Fibroblast of skin of scalp (primary cell): ENCODE data around the gene KRT85.
"Not testable (repeated sequence)": the region's sequence is repeated elsewhere in the genome, so short reads cannot be mapped to it uniquely, and the experiment has no call there.

ENCODE experiments used
- DNase-seq: peaks from one replicate; pipeline ENCODE4 v3.0.0-alpha.2; 2013

Gene KRT85

GRCh38 chr12:52323416-52324152 lies 43.7 kb downstream of the KRT85 start:
- DNase-seq, result no peak

- no peak for DNase-seq
Observed at GRCh38 chr12:52323001-52323400, 44.3 kb downstream of the KRT85 start.

- DNase-seq, result no peak
Observed at GRCh38 chr12:52322069-52322468, 45.2 kb downstream of the KRT85 start.

- no peak for DNase-seq
Observed at GRCh38 chr12:52321418-52321817, 45.9 kb downstream of the KRT85 start.

- DNase-seq, result no peak
Observed at GRCh38 chr12:52320784-52321400, 46.4 kb downstream of the KRT85 start, which contains the start of gene KRT83. Gene KRT83 (minus strand): TSS chr12:52321398. CDS start chr12:52321335, 63 bp downstream.

- DNase-seq, result no peak
Observed at GRCh38 chr12:52319097-52319496, 48.2 kb downstream of the KRT85 start.

- no peak for DNase-seq
Observed at GRCh38 chr12:52318241-52318990, 48.9 kb downstream of the KRT85 start.

- DNase-seq, result no peak
Observed at GRCh38 chr12:52317468-52318052, 49.7 kb downstream of the KRT85 start.

GRCh38 chr12:52316701-52317100 lies 50.6 kb downstream of the KRT85 start:
- DNase-seq, result no peak

GRCh38 chr12:52316290-52316689 lies 51.0 kb downstream of the KRT85 start:
- no peak for DNase-seq

- DNase-seq, result not testable (repeated sequence)
Observed at GRCh38 chr12:52315721-52316120, 51.6 kb downstream of the KRT85 start.

- no peak for DNase-seq
Observed at GRCh38 chr12:52314511-52314910, 52.8 kb downstream of the KRT85 start.

GRCh38 chr12:52313926-52314325 lies 53.4 kb downstream of the KRT85 start:
- no peak for DNase-seq

- DNase-seq, result no peak
Observed at GRCh38 chr12:52313461-52313860, 53.8 kb downstream of the KRT85 start.

GRCh38 chr12:52312086-52312485 lies 55.2 kb downstream of the KRT85 start:
- no peak for DNase-seq

GRCh38 chr12:52311285-52311648 lies 56.0 kb downstream of the KRT85 start:
- DNase-seq, result no peak

- DNase-seq, result no peak
Observed at GRCh38 chr12:52310622-52311284, 56.5 kb downstream of the KRT85 start.
